Measurements from ENCODE around the gene OR2T29. TPM values are rescaled to one million over a fixed set of nuclear protein-coding genes. Genes with fewer than 3 reads are reported as not detected.
"Not testable (repeated sequence)": the region's sequence is repeated elsewhere in the genome, so short reads cannot be mapped to it uniquely, and the experiment has no call there.

The OR2T29 gene
- total and polyA plus RNA-seq, 2 of the 8 experiments (the other 6 are each of a cell fraction or from before 2014, with no cell fraction given) = not detected

DNA sequence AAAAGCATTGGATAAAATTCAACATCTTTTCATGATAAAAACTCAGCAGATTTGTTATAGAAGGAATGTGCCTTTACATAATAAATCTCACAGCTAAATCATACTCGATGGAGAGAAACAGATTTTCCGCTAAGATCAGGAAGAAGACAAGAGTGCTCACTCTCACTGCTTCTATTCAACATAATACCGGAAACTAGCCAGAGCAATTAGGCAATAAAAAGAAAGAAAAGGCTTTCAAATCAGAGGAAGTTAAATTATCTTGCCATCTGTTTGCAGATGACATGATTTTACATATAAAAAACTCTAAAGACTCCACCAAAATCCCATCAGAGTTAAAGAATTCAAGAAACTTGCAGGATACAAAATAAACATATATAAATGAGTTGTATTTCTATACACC lies 8.2 kb upstream of the OR2T29 start:
- H4K91ac ChIP-seq (replicated peaks; ENCODE audit: insufficient read length, low read length); H2AFZ ChIP-seq (ENCODE audit: low read length); H4K5ac ChIP-seq (ENCODE audit: insufficient read length, low read depth, low read length); H3K36me3 ChIP-seq (ENCODE audit: control insufficient read depth in 2 of 4, insufficient read depth in 4 of 4, low read length in 3 of 4); H3K14ac ChIP-seq (ENCODE audit: insufficient read length); H2AK5ac ChIP-seq (ENCODE audit: low read depth, low read length); H3K9ac ChIP-seq (replicated peaks in 1 of 4; ENCODE audit: extremely low read depth in 1 of 4, low read depth in 3 of 4, low read length in 3 of 4); H2BK15ac ChIP-seq (ENCODE audit: low read length); H2BK20ac ChIP-seq (ENCODE audit: low read length); DNase-seq (ENCODE audit: low read depth in 1 of 2, low spot score in 2 of 2); H3K18ac ChIP-seq (ENCODE audit: extremely low read depth, low read length); H2BK12ac ChIP-seq (ENCODE audit: low read depth, low read length); H3K79me2 ChIP-seq (ENCODE audit: control insufficient read depth in 1 of 2, insufficient read depth in 2 of 2, low read length in 2 of 2); H3K27ac ChIP-seq (ENCODE audit: low read depth, low read length); CTCF ChIA-PET (ENCODE audit: partially characterized antibody); H3K9me3 ChIP-seq (ENCODE audit: insufficient read depth in 2 of 2, low read depth in 1 of 2, low read length in 1 of 2); H3K79me1 ChIP-seq (ENCODE audit: low read depth, low read length); H3K4me3 ChIP-seq (ENCODE audit: extremely low read depth in 1 of 4, insufficient read depth in 2 of 4, low read depth in 3 of 4, low read length in 4 of 4); H2BK120ac ChIP-seq (replicated peaks; ENCODE audit: low read depth, low read length); H4K20me1 ChIP-seq (replicated peaks in 1 of 2; ENCODE audit: control insufficient read depth in 1 of 2, insufficient read depth in 2 of 2, low read length in 2 of 2); H3K23ac ChIP-seq (ENCODE audit: insufficient read length); H3K23me2 ChIP-seq (ENCODE audit: low read depth, low read length); H3K27me3 ChIP-seq (replicated peaks in 1 of 4; ENCODE audit: control insufficient read depth in 3 of 4, extremely low read depth in 1 of 4, insufficient read depth in 3 of 4, low read length in 3 of 4); H3K56ac ChIP-seq (replicated peaks; ENCODE audit: insufficient read length, low read depth, low read length); H4K8ac ChIP-seq (ENCODE audit: extremely low read depth, insufficient read depth, low read length); POLR2A ChIA-PET (ENCODE audit: partially characterized antibody); H3K4me1 ChIP-seq (replicated peaks in 1 of 4; ENCODE audit: control insufficient read depth in 3 of 4, insufficient read depth in 4 of 4, low read length in 3 of 4); FAIRE-seq; H3K4me2 ChIP-seq (ENCODE audit: insufficient read depth in 1 of 2, low read depth in 2 of 2, low read length in 2 of 2); H2BK5ac ChIP-seq (ENCODE audit: low read depth, low read length); H3K4ac ChIP-seq (replicated peaks; ENCODE audit: insufficient read length, low read depth, low read length): not testable (repeated sequence)
- 81% methylated on average over 3 of the region's 3 CpGs; no CpG with 5 or more reads in 1 of the 2 experiments for WGBS, 2 experiments (ENCODE audit: extremely low coverage in 1 of 2, insufficient coverage in 1 of 2, insufficient read length in 1 of 2, insufficient replicate concordance in 2 of 2, low coverage in 1 of 2, low lambda C conversion rate in 2 of 2, missing lambda C conversion rate in 1 of 2)

DNA sequence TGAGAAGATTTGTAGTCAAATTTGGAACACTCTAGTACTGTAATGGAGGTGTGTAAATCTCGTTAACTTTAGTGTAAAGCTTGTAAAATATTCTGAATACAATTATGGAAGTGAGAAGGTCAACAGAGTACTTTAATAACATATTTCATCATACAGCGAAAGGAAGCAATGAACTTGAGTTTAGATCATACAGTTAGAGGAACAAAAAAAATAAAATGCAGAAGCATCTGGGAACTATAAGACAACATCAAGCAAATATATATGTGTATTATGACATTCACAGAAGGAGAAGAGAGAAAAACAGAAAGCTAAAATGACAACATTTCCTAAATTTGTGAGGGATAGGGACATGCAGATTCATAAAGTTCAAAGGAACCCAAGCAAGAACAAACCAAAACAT lies 6.5 kb upstream of the OR2T29 start:
- H2AK5ac ChIP-seq (ENCODE audit: low read depth, low read length); H3K23ac ChIP-seq (ENCODE audit: insufficient read length); H2BK120ac ChIP-seq (replicated peaks; ENCODE audit: low read depth, low read length); H2AFZ ChIP-seq (ENCODE audit: low read length); H3K4me3 ChIP-seq (ENCODE audit: extremely low read depth in 1 of 4, insufficient read depth in 2 of 4, low read depth in 3 of 4, low read length in 4 of 4); H4K5ac ChIP-seq (ENCODE audit: insufficient read length, low read depth, low read length); H3K4me2 ChIP-seq (ENCODE audit: insufficient read depth in 1 of 2, low read depth in 2 of 2, low read length in 2 of 2); H3K36me3 ChIP-seq (ENCODE audit: control insufficient read depth in 2 of 4, insufficient read depth in 4 of 4, low read length in 3 of 4); H2BK20ac ChIP-seq (ENCODE audit: low read length); H3K27ac ChIP-seq (ENCODE audit: low read depth, low read length); H4K91ac ChIP-seq (replicated peaks; ENCODE audit: insufficient read length, low read length); H3K14ac ChIP-seq (ENCODE audit: insufficient read length); POLR2A ChIA-PET (ENCODE audit: partially characterized antibody); H2BK5ac ChIP-seq (ENCODE audit: low read depth, low read length); H3K23me2 ChIP-seq (ENCODE audit: low read depth, low read length); H3K4me1 ChIP-seq (replicated peaks in 1 of 4; ENCODE audit: control insufficient read depth in 3 of 4, insufficient read depth in 4 of 4, low read length in 3 of 4); FAIRE-seq; H3K27me3 ChIP-seq (replicated peaks in 1 of 4; ENCODE audit: control insufficient read depth in 3 of 4, extremely low read depth in 1 of 4, insufficient read depth in 3 of 4, low read length in 3 of 4); DNase-seq (ENCODE audit: low read depth in 1 of 2, low spot score in 2 of 2); H3K56ac ChIP-seq (replicated peaks; ENCODE audit: insufficient read length, low read depth, low read length); H4K20me1 ChIP-seq (replicated peaks in 1 of 2; ENCODE audit: control insufficient read depth in 1 of 2, insufficient read depth in 2 of 2, low read length in 2 of 2); H3K18ac ChIP-seq (ENCODE audit: extremely low read depth, low read length); H3K4ac ChIP-seq (replicated peaks; ENCODE audit: insufficient read length, low read depth, low read length); H3K79me2 ChIP-seq (ENCODE audit: control insufficient read depth in 1 of 2, insufficient read depth in 2 of 2, low read length in 2 of 2); CTCF ChIA-PET (ENCODE audit: partially characterized antibody); H3K9ac ChIP-seq (replicated peaks in 1 of 4; ENCODE audit: extremely low read depth in 1 of 4, low read depth in 3 of 4, low read length in 3 of 4); H3K79me1 ChIP-seq (ENCODE audit: low read depth, low read length); H2BK15ac ChIP-seq (ENCODE audit: low read length); H2BK12ac ChIP-seq (ENCODE audit: low read depth, low read length); H4K8ac ChIP-seq (ENCODE audit: extremely low read depth, insufficient read depth, low read length): not testable (repeated sequence)
- H3K9me3 ChIP-seq (ENCODE audit: insufficient read depth in 2 of 2, low read depth in 1 of 2, low read length in 1 of 2) = peaks cover 0 to 14% of the 10 kb centered on the region in 2 experiments; a peak in 2 of 4 replicates
- WGBS, 2 experiments (ENCODE audit: extremely low coverage in 1 of 2, insufficient coverage in 1 of 2, insufficient read length in 1 of 2, insufficient replicate concordance in 2 of 2, low coverage in 1 of 2, low lambda C conversion rate in 2 of 2, missing lambda C conversion rate in 1 of 2) = 27% methylated on average over 2 of the region's 2 CpGs; no CpG with 5 or more reads in 1 of the 2 experiments
